Gastroesophageal sphincter (tissue), 3 donors: ENCODE measurements around the gene ZSCAN18.

Experiments used
- EP300 ChIP-seq: sonication (generic); formaldehyde crosslinking; IDR thresholded peaks from one replicate; pipeline ENCODE4 v1.6.1; 2017; ENCODE audit warnings: antibody characterized with exemption, mild to moderate bottlenecking
- POLR2A ChIP-seq, 2 donors: fragments of 450-650 bp; IDR thresholded peaks; one replicate each; pipeline ENCODE4 v1.6.1; 2017; ENCODE audit warnings: antibody characterized with exemption in 2 of 2, mild to moderate bottlenecking in 2 of 2, moderate library complexity in 1 of 2
- TF ChIP-seq, protein P1 (sequence below), 4 experiments: fragments of 200-600 bp in 2 of 4; fragments of 450-650 bp in 2 of 4; sonication (generic) in 1 of 4; IDR thresholded peaks; one replicate each; pipeline ENCODE4 v1.5.1; 2017 to 2019; ENCODE audit warnings: antibody characterized with exemption in 4 of 4, mild to moderate bottlenecking in 2 of 4, moderate library complexity in 2 of 4

DNA sequence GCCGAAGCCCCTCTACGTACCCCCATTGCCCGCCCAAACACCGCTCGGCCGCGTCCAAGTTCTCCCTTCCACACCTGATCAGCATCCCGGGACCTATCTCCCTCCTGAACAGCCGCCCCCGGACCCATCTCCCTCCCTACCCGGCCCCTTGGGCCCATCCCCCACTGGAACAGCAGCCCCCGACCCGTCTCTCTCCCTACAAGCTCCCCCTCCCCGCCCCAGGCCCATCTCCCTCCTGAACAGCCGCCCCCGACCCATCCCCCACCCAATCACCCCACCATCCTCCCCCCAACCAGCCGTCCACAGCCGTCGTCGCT lies 63.6 kb downstream of the ZSCAN18 start:
- TF ChIP-seq POLR2A (IDR thresholded peaks at IDR 0.05) (no peak), EP300 (no peak)
- TF ChIP-seq, protein P1, sequence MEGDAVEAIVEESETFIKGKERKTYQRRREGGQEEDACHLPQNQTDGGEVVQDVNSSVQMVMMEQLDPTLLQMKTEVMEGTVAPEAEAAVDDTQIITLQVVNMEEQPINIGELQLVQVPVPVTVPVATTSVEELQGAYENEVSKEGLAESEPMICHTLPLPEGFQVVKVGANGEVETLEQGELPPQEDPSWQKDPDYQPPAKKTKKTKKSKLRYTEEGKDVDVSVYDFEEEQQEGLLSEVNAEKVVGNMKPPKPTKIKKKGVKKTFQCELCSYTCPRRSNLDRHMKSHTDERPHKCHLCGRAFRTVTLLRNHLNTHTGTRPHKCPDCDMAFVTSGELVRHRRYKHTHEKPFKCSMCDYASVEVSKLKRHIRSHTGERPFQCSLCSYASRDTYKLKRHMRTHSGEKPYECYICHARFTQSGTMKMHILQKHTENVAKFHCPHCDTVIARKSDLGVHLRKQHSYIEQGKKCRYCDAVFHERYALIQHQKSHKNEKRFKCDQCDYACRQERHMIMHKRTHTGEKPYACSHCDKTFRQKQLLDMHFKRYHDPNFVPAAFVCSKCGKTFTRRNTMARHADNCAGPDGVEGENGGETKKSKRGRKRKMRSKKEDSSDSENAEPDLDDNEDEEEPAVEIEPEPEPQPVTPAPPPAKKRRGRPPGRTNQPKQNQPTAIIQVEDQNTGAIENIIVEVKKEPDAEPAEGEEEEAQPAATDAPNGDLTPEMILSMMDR (IDR thresholded peaks at IDR 0.05), result no peak
